B cell (primary cell): Measurements from ENCODE around the gene XPO6. TPM values are rescaled to one million over a fixed set of nuclear protein-coding genes. Genes with fewer than 3 reads are reported as not detected.

Experiments used
- ATAC-seq: fragments of 200-7000 bp; cut with Tn5 transposase; one replicate; pipeline ENCODE4 v1.10.0; 2021; ENCODE audit warnings: low read depth, mild to moderate bottlenecking, moderate number of reproducible peaks, moderate library complexity
- CTCF ChIA-PET: fragments of 350-600 bp; sonication (Branson Sonifier 250); formaldehyde crosslinking; loops from one replicate; lab custom pipeline; 2021; ENCODE audit warnings: antibody characterized with exemption, inconsistent platforms; lab: Charles Lee
- POLR2A ChIA-PET: fragments of 350-600 bp; sonication (Branson Sonifier 250); formaldehyde crosslinking; loops from one replicate; lab custom pipeline; 2021; ENCODE audit warnings: antibody characterized with exemption; lab: Charles Lee
- DNase-seq: peaks from one replicate; pipeline ENCODE4 v3.0.0; 2013
- H2AFZ ChIP-seq: 2 replicates; pipeline ENCODE4 v1.6.1; 2012; ENCODE audit warnings: mild to moderate bottlenecking, low read depth, low read length; ENCODE audit not compliant: insufficient read depth, poor library complexity, severe bottlenecking
- H3K27ac ChIP-seq, 2 donors: 1 replicate in 1 of 2; 2 replicates in 1 of 2; pipeline ENCODE4 v1.5.1; 2012 to 2013; ENCODE audit warnings: low read length in 2 of 2, mild to moderate bottlenecking in 2 of 2, moderate library complexity in 1 of 2
- H3K27me3 ChIP-seq, 4 experiments: fragments of 200-600 bp in 1 of 4; sonication (generic) in 1 of 4; replicated peaks in 1 of 4; 1 replicate in 2 of 4; 2 replicates in 2 of 4; pipeline versions ENCODE4 v1.6.1 to v1.7.0; 2013 to 2016; ENCODE audit warnings: low read length in 3 of 4, mild to moderate bottlenecking in 2 of 4, mixed read lengths in 1 of 4, moderate library complexity in 1 of 4; ENCODE audit not compliant: insufficient read depth in 4 of 4, control insufficient read depth in 3 of 4; ENCODE audit errors: control extremely low read depth in 1 of 4
- H3K36me3 ChIP-seq, 2 experiments: replicated peaks in 1 of 2; 1 replicate in 1 of 2; 2 replicates in 1 of 2; pipeline versions ENCODE4 v1.6.1 to v1.7.1; 2013; ENCODE audit warnings: low read length in 1 of 2; ENCODE audit not compliant: insufficient read depth in 2 of 2, control insufficient read depth in 1 of 2; ENCODE audit errors: control extremely low read depth in 1 of 2, extremely low read depth in 1 of 2
- H3K4me1 ChIP-seq, 2 donors: fragments of 200-600 bp in 1 of 2; sonication (generic) in 1 of 2; 1 replicate in 1 of 2; 2 replicates in 1 of 2; pipeline versions ENCODE4 v1.5.1 to v1.6.1; 2013 to 2017; ENCODE audit warnings: low read length in 2 of 2; ENCODE audit not compliant: control insufficient read depth in 2 of 2, insufficient read depth in 2 of 2
- H3K4me2 ChIP-seq: replicated peaks from 2 replicates; pipeline ENCODE3; 2012; ENCODE audit warnings: mild to moderate bottlenecking, low read depth, low read length; ENCODE audit not compliant: poor library complexity, severe bottlenecking
- H3K4me3 ChIP-seq, 5 experiments: fragments of 200-600 bp in 1 of 5; sonication (generic) in 1 of 5; 1 replicate in 3 of 5; 2 replicates in 2 of 5; pipeline versions ENCODE4 v1.5.1 to v1.7.0; 2011 to 2016; ENCODE audit warnings: low read length in 4 of 5, mild to moderate bottlenecking in 4 of 5, low read depth in 2 of 5, control low read depth in 1 of 5, moderate library complexity in 1 of 5; ENCODE audit not compliant: insufficient read depth in 1 of 5; ENCODE audit errors: control extremely low read depth in 1 of 5, extremely low read depth in 1 of 5
- H3K79me2 ChIP-seq: fragments of 200-600 bp; sonication (generic); one replicate; pipeline ENCODE4 v1.6.0; 2016; ENCODE audit warnings: low read length; ENCODE audit not compliant: control insufficient read depth, insufficient read depth
- H3K9ac ChIP-seq: fragments of 200-600 bp; sonication (generic); 2 replicates; pipeline ENCODE4 v1.6.1; 2017; ENCODE audit warnings: mild to moderate bottlenecking, low read length, moderate library complexity
- H3K9me3 ChIP-seq, 3 donors: one replicate each; pipeline versions ENCODE4 v1.6.1 to v1.7.1; 2013; ENCODE audit warnings: low read length in 2 of 3; ENCODE audit not compliant: control insufficient read depth in 2 of 3, insufficient read depth in 1 of 3; ENCODE audit errors: control extremely low read depth in 1 of 3
- H4K20me1 ChIP-seq: 2 replicates; pipeline ENCODE4 v1.6.0; 2012; ENCODE audit warnings: mild to moderate bottlenecking, low read length; ENCODE audit not compliant: insufficient read depth, control insufficient read depth, poor library complexity, severe bottlenecking
- H3K27ac Mint-ChIP-seq: one replicate; pipeline ENCODE4 v1.8.0; 2021; ENCODE audit warnings: mixed read lengths
- H3K27me3 Mint-ChIP-seq: one replicate; pipeline ENCODE4 v1.8.0; 2021; ENCODE audit warnings: mixed read lengths
- H3K4me1 Mint-ChIP-seq: one replicate; pipeline ENCODE4 v1.8.0; 2021; ENCODE audit warnings: mixed read lengths
- H3K4me3 Mint-ChIP-seq: one replicate; pipeline ENCODE4 v1.8.0; 2021; ENCODE audit warnings: mixed read lengths
- H3K9me3 Mint-ChIP-seq: one replicate; pipeline ENCODE4 v1.8.0; 2022; ENCODE audit warnings: mixed read lengths; ENCODE audit not compliant: insufficient read depth
- EZH2 ChIP-seq: IDR thresholded peaks from 2 replicates; pipeline ENCODE4 v1.6.1; 2012; ENCODE audit warnings: borderline replicate concordance, low read depth, mild to moderate bottlenecking, moderate library complexity, low read length; ENCODE audit not compliant: insufficient read depth, poor library complexity, severe bottlenecking
- WGBS: methylation state at CpG from one replicate; pipeline ENCODE4 v1.1.5; 2013; ENCODE audit warnings: missing lambda C conversion rate; ENCODE audit not compliant: insufficient coverage; 5-methylcytosine and 5-hydroxymethylcytosine counted together
- intact Hi-C: fragments of 100-400 bp; cut with micrococcal nuclease; formaldehyde crosslinking; loops from one replicate; pipeline ENCODE4 v1.10.0; 2022
- polyA plus RNA-seq: library from polyadenylated mRNA; depleted of rRNA; stranded (reverse); fragments of >200 nt; gene quantifications from 2 replicates; pipeline ENCODE4 v1.2.3, GENCODE V29; 2012
- total RNA-seq, 2 donors: library from RNA; stranded (reverse); fragments of 120-200 nt in 1 of 2; gene quantifications; 1 replicate in 1 of 2; 2 replicates in 1 of 2; pipeline versions ENCODE4 v1.2.3 to v1.2.4, GENCODE V29; 2013 to 2022
- TF ChIP-seq, protein P1 (sequence below): fragments of 200-600 bp; IDR thresholded peaks from one replicate; pipeline ENCODE4 v1.8.0; 2022; ENCODE audit warnings: antibody characterized with exemption, mild to moderate bottlenecking

The XPO6 gene
- total and polyA plus RNA-seq, 2 donors (not counting 1 experiment from before 2014, with no cell fraction given): 259 to 303 TPM

DNA sequence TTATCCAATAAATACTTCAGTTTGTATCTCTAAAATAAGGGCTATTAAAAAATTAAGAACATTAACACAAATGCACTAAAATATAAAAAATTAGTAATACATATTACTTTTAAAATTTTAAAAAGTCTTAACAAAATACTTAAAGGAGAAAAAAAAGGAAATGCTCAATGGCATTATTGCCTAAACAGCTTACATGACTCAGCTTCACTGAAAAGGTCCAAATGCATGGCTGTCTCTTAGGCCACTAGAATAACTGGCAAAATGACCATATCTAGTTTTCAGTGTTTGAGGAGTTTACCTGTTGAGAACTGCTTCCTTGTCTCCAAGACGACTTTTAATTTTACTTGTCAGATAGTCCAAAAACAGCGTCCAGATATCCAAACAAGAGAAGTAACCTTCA, 66.0 kb downstream of the XPO6 start:
- ChIA-PET CTCF (no interaction called here), POLR2A (no interaction called here)
- DNase-seq (no peak), ATAC-seq (no peak)
- Mint-ChIP-seq H3K27me3 (no peaks in the 10 kb centered on the region), H3K4me3 (no peak overlapping the region), H3K27ac (no peak overlapping the region), H3K9me3 (no peaks in the 10 kb centered on the region), H3K4me1 (peaks cover 51% of the 10 kb centered on the region)
- H3K36me3 ChIP-seq: peaks cover 0 to 73% of the 10 kb centered on the region in 2 experiments
- H3K4me1 ChIP-seq: peaks cover 35 to 41% of the 10 kb centered on the region in 2 donors
- no CpG with 5 or more reads among the region's 2 CpGs for WGBS
- H3K27me3 ChIP-seq: no peaks in the 10 kb centered on the region
- H2AFZ ChIP-seq: no peak overlapping the region
- H3K79me2 ChIP-seq: peaks cover 62% of the 10 kb centered on the region
- intact Hi-C loops: no loop called here
- no peak overlapping the region for H3K4me2 ChIP-seq
- no peak overlapping the region for H3K4me3 ChIP-seq
- H3K27ac ChIP-seq: no peak overlapping the region
- no peak overlapping the region for H3K9ac ChIP-seq
- H3K9me3 ChIP-seq: no peaks in the 10 kb centered on the region
- TF ChIP-seq, protein P1, sequence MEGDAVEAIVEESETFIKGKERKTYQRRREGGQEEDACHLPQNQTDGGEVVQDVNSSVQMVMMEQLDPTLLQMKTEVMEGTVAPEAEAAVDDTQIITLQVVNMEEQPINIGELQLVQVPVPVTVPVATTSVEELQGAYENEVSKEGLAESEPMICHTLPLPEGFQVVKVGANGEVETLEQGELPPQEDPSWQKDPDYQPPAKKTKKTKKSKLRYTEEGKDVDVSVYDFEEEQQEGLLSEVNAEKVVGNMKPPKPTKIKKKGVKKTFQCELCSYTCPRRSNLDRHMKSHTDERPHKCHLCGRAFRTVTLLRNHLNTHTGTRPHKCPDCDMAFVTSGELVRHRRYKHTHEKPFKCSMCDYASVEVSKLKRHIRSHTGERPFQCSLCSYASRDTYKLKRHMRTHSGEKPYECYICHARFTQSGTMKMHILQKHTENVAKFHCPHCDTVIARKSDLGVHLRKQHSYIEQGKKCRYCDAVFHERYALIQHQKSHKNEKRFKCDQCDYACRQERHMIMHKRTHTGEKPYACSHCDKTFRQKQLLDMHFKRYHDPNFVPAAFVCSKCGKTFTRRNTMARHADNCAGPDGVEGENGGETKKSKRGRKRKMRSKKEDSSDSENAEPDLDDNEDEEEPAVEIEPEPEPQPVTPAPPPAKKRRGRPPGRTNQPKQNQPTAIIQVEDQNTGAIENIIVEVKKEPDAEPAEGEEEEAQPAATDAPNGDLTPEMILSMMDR: no peak
- no peak for TF ChIP-seq EZH2
- no peaks in the 10 kb centered on the region for H4K20me1 ChIP-seq

- H3K27me3 ChIP-seq: no peaks in the 10 kb centered on the region
- ATAC-seq (peak; percentile 77), DNase-seq (peak; percentile 90)
- peak overlapping the region; percentile 40 for H2AFZ ChIP-seq
- H3K36me3 ChIP-seq: peaks cover 0 to 40% of the 10 kb centered on the region in 2 experiments
- ChIA-PET CTCF (interaction anchor here (0.7 to 3.1 kb wide), 14 partner anchors 9 to 176 kb away, joined by 3 to 21 read pairs (median 4); no protein-coding TSS in a partner anchor), POLR2A (interaction anchor here (0.9 to 3.7 kb wide), 4 partner anchors 47 to 72 kb away, joined by 5 to 27 read pairs (median 6); partner anchors contain the start of gene XPO6)
- no peaks in the 10 kb centered on the region for H3K9me3 ChIP-seq
- peak overlapping the region; percentile 46 for H3K9ac ChIP-seq
- Mint-ChIP-seq H3K4me3 (peak overlapping the region; percentile 75), H3K9me3 (no peaks in the 10 kb centered on the region), H3K4me1 (peaks cover 63% of the 10 kb centered on the region), H3K27me3 (no peaks in the 10 kb centered on the region), H3K27ac (peak overlapping the region; percentile 97)
- peak overlapping the region; percentile 86 to 96 for H3K27ac ChIP-seq
- 34% methylated on average over 4 of the region's 5 CpGs for WGBS
- peaks cover 62 to 71% of the 10 kb centered on the region in 2 donors for H3K4me1 ChIP-seq
- intact Hi-C loops: loop anchor here (1.0 to 5.0 kb wide), 5 partner anchors 46 to 744 kb away; partner anchors contain the start of gene XPO6
- peak overlapping the region; percentile 73 for H3K4me2 ChIP-seq
- H4K20me1 ChIP-seq: peaks cover 9% of the 10 kb centered on the region
- H3K79me2 ChIP-seq: peaks cover 50% of the 10 kb centered on the region
- TF ChIP-seq, protein P1: peak; percentile 68
- no peak for TF ChIP-seq EZH2
- peak overlapping the region in 4 of 5 experiments; percentile 23 to 53 (median 38) for H3K4me3 ChIP-seq
Measured at GRCh38 chr16:28140788-28141618, 70.8 kb downstream of the XPO6 start.
